ENCODE data around the gene IQGAP3.

IQGAP3 gene

GRCh38 chr1:156494309-156494895 is 78.0 kb downstream of the IQGAP3 start:
- no peak for DNase-seq

DNA sequence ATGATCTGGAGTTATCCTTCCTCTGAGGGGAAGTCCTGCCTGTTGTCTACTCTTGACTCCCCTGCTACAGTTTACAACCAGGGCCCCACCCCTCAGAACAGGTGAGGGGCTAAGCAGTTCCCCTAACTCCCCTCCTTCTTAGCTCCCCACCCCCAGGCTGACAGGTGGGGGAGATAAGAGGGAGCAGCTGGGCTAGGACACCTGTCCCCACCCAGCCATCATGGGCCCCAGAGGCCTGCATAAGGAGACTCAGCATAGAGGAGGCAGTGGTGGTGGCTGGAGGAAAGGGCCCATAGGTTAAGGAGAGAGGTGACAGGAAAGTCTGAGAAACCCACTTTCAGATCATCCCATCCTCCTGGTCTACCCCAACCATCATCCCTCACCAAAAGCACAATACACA is 78.6 kb downstream of the IQGAP3 start:
- DNase-seq, result no peak

DNA sequence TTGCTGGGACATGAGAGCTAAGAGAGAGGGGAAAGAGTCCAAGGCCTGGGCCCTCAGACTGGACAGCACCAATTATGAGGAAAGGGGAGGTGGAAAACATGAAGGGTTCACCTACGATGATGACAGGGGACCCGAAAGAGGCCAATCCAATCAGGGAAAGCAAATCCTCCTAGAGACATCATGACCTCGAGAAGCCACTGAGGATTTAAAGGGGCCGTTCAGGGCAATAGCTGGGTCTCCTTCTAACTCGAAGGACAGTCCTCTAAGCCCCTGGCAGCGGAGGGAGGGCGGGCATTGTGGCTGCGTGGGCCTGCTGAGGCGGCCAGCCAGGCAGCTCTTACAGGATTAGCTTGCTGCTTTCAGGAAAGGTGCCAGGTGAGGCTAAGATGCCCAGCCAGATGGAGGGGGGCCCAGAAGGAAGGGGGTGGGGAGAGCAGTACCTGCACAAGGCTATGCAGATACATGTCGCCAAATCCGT is 79.2 kb downstream of the IQGAP3 start:
- DNase-seq, result no peak

GRCh38 chr1:156492591-156493080 is 79.7 kb downstream of the IQGAP3 start:
- DNase-seq, result no peak

DNA sequence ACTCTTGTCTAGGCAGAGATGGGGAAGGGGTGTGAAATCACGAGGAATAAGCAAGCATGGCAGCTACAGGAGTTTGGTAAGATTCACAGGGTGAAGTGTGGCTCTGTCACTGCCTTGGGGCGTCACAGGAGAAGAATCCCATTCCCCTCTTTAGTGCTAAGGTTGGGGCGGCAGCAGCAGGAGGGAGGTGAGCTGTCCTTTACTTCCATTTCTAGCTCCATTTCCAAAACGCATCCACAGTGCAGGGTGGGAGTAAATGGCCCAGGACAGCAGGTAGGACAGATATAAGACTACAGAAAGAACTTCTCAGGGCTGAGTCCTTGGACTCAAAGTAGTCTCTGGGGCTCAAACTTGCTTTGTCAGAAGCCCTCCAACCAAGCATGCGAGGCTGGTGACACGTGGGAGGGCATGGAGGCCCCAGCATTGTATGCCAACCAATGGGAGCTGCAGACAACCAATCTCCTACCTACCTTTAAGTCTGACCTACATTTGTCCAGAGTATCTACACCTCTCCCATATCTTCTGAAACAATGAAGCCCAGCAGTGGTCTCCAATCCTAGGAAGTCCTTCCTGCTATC is 80.3 kb downstream of the IQGAP3 start:
- no peak for DNase-seq

DNA sequence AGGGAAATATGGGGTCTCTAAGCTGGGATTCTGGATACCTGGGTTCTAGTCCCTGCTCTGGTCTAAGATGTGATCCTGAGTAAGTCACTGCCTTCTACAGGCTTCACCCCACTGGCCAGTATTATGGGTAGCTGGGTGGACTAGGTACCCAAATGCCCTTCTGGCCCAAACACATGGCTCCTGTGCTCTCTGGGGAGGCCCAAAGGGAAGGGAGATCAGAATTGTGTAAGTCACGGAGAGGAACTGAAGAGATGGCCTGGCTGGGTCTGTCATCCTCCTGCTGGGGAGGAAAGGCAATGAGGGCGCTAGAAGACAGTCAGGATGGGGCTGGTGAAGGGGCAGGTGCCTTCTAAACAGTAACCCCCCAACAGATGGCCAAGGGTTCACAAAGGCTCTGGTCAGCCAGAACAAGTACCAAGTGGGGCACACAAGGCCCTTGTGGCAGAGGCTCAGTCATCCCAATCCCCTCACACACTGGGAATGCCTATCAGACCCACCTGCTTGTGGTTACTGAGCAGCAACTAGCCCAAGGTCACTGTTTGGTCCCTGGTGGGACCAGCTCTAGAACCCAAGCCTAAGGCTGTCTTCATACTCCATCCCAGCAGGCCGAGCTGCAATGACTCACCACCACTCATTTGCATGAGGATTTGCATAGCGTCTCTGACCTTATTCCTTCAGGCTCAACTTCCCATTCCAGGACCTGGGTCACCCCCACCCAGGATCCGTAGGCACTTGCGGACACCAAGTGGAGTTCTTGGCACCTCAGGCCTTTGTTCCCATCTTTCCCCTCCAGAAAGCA is 81.0 kb downstream of the IQGAP3 start:
- no peak for DNase-seq

DNA sequence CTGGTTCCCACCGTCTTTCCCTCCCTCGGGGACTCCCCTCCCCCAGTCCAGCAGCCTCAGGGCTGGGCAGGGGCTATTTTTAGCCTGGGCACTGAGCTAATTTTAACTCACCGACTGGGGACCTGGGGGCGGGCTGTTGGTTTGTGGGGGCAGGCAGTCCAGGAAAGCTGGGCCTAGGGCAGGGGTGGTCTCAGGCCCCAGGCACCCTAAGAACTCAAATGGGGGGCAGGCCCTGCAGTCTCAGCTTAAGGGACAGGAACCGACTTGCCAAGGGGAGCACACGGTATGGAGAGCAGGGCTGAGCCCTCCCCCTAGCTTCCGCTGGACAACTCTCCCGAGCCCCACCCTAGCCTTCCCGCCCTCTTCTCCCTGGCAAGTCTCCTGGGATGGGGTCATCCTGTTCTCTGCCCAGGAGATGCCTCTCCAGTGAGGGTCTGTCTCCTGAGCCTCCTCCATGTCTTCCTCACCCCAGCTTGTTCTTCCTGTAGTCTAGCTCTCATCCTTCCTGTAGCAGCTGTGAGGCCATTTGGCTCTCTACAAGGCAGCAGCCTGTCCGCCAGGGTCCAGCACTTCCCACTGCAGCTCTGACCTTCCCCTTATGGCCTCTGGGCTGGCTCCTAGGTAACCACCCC is 81.8 kb downstream of the IQGAP3 start:
- DNase-seq, result no peak

GRCh38 chr1:156489935-156490293 is 82.5 kb downstream of the IQGAP3 start:
- no peak for DNase-seq

- DNase-seq, result peak; percentile 81
Observed at GRCh38 chr1:156489166-156489934, 83.0 kb downstream of the IQGAP3 start.

DNA sequence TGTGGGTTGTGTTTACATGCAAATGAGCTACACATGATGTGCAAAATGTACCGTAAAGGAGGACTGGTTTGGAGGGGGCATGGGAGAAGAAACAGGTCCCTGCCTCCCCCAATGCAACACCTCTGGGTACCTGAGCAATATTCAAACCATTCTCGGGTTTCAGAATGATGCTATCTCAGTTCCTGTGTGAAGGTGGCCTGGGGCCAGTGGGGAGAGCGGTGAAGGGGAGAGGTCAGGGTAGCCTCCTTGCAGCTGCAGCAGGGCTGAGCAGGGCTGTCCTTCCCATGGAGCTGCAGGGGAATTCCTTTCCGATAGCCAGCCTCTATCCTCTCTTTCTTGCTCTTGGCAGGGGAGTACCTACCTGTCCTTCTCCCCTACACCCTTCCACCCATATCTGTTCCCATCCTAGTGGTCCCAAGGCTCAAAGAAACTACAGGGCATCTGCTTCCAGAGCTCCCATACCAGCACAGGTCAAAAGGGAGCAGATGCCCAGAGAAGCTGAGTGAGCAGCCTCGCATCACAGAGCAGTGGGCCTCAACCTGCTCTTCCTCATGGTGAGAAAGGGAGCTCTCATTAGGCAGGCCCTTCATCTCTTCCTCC is 83.7 kb downstream of the IQGAP3 start:
- no peak for DNase-seq

DNA sequence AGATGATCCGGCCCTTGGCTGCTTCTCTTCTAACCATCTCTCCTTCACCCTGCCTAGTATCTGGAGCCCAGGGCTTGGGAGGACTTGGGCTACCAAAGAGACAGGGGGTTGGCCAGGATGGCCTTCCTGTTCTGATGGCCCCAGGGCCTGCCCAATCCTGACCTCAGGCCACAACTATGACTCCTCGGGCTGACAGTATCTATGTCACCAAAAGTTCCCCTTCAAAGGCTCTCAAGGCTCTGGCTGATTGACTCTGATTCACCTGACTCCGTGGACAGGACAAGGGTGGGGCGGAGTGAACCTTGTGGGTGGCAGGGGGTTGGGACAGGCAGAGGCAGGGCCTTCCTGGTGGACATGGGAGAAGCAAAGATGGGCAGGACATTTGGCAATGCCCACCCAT is 84.5 kb downstream of the IQGAP3 start:
- no peak for DNase-seq

DNA sequence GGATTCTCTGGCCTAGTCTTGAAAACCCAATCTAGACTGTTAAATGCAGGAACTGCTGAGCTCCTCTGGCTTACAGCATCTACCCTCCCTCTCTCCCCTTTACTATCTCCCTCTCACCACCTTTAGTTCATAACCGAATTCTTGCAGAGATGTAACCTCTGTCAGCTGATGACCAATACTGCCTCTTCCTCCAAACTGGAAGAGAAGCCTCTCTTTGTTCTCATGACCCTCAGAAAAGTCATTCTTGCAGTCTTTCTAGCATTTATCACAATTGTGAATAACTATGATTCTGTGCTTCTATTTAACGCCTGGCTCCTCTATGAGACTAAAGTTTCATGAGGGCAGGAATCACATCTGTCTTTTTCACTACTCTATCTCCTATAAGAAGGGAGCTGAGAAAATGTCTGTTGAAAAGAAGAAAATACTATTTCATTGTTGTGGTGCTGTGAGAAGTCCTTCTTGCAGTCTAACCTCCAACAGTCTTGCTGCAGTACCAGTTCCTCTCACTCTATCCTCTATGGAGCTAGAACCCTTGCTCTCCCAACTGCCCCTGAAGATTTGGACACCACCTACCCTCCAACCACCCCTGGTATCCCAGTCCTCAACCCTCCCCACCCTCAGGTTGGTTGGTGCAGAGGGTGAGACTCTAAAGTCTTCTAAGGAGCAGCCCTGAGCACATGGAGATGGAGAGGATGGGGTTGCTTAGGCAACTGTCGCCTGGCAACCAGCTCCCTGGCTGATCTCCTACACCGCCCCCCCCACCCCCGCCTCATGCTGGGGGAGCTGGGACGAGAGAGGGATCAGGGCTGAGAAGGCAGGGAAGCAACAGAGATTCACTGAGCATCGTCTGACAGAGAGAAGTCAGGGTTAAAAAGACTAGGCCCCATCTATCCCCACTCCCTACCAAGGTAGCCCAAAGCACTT is 85.7 kb downstream of the IQGAP3 start:
- no peak for DNase-seq

DNA sequence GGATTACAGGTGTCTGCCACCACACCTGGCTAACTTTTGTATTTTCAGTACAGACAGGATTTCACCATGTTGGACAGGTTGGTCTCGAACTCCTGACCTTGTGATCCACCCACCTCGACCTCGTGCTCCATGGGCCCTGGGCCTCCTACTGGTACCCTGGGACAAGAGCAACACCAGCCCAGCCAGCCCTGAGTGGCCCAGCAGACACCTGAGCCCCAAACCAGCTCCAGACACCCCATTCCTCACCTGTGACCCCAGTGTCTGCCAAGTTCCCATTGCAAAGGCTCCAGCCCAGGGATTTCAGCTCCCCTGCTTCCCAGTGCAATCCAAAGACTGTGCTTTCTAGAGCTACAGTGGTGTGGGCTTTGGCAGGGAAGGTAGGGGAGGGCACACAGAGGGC is 86.4 kb downstream of the IQGAP3 start:
- DNase-seq, result no peak

- DNase-seq, result no peak
Observed at GRCh38 chr1:156484480-156485058, 87.8 kb downstream of the IQGAP3 start.

- DNase-seq, result no peak
Observed at GRCh38 chr1:156483397-156483796, 89.0 kb downstream of the IQGAP3 start.

GRCh38 chr1:156482276-156482675 is 90.1 kb downstream of the IQGAP3 start:
- no peak for DNase-seq

GRCh38 chr1:156481527-156481926 is 90.8 kb downstream of the IQGAP3 start:
- no peak for DNase-seq

- DNase-seq, result no peak
Observed at GRCh38 chr1:156480411-156481192, 91.8 kb downstream of the IQGAP3 start.

- DNase-seq, result no peak
Observed at GRCh38 chr1:156480016-156480370, 92.4 kb downstream of the IQGAP3 start.
